ENCODE results near the gene MROH2A.

DNA sequence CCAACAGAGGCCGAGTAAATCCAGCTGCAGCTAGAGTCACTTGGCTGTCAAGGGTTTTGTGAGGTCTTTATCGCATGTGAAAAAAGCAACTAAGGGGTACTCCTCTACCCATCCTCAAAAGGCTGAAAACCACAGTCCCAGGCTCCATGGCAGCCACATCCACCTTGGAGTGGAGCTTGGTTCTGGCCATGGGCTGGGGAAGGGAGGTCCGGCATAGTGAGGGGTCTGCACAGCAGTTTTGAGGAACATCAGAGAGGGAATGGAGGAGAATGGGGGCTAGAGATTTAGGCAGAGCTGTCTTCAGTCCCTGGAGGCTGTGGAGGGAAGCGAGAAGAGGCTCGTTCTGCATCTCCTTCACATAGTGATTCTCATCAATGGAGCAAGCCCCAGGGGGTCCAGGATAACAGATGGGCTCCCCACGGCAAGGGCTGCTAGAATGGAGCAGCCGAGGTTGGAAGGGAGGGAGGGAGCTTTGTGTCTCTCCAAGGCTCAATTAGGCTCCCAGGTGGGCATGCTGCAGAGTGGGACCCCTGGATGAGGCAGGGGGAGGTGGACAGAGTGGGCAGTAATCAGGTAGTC is 21.0 kb downstream of the MROH2A start:
- TF ChIP-seq, protein P1, sequence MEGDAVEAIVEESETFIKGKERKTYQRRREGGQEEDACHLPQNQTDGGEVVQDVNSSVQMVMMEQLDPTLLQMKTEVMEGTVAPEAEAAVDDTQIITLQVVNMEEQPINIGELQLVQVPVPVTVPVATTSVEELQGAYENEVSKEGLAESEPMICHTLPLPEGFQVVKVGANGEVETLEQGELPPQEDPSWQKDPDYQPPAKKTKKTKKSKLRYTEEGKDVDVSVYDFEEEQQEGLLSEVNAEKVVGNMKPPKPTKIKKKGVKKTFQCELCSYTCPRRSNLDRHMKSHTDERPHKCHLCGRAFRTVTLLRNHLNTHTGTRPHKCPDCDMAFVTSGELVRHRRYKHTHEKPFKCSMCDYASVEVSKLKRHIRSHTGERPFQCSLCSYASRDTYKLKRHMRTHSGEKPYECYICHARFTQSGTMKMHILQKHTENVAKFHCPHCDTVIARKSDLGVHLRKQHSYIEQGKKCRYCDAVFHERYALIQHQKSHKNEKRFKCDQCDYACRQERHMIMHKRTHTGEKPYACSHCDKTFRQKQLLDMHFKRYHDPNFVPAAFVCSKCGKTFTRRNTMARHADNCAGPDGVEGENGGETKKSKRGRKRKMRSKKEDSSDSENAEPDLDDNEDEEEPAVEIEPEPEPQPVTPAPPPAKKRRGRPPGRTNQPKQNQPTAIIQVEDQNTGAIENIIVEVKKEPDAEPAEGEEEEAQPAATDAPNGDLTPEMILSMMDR (IDR thresholded peaks at IDR 0.05), result no peak
- no peak for TF ChIP-seq POLR2A (IDR thresholded peaks at IDR 0.05)
- no peak for TF ChIP-seq POLR2AphosphoS5 (IDR thresholded peaks at IDR 0.05)

Measured in prostate gland (tissue), 2 donors.